K562 (cell line): ENCODE results near the gene CUTA. TPM values are rescaled to one million over a fixed set of nuclear protein-coding genes. Genes with fewer than 3 reads are reported as not detected.

Experiments
- CC2D1A ChIP-seq: fragments of 450-650 bp; IDR thresholded peaks from 2 replicates; pipeline ENCODE4 v1.6.1; 2017; ENCODE audit warnings: mild to moderate bottlenecking
- EHMT2 ChIP-seq: fragments of 450-650 bp; IDR thresholded peaks from 2 replicates; pipeline ENCODE4 v1.6.1; 2018; ENCODE audit warnings: antibody characterized with exemption
- EP400 ChIP-seq: fragments of 450-650 bp; IDR thresholded peaks from 2 replicates; pipeline ENCODE4 v1.6.1; 2017; ENCODE audit warnings: antibody characterized with exemption, mild to moderate bottlenecking, moderate library complexity
- ETV5 ChIP-seq: sonication (generic); formaldehyde crosslinking; IDR thresholded peaks from 2 replicates; pipeline ENCODE4 v1.4.0; 2020; ENCODE audit warnings: low read depth, mild to moderate bottlenecking, missing genetic modification reagents
- MTA2 ChIP-seq: fragments of 450-650 bp; IDR thresholded peaks from 2 replicates; pipeline ENCODE4 v1.6.1; 2016; ENCODE audit warnings: low read depth
- NBN ChIP-seq: fragments of 450-650 bp; IDR thresholded peaks from 2 replicates; pipeline ENCODE4 v1.6.1; 2016; ENCODE audit warnings: low read depth, mild to moderate bottlenecking
- SMAD3 ChIP-seq: fragments of 450-650 bp; formaldehyde crosslinking; conservative IDR thresholded peaks from 2 replicates; pipeline ENCODE4 v1.4.0; 2020; ENCODE audit warnings: mild to moderate bottlenecking
- SOX6 ChIP-seq: fragments of 450-650 bp; IDR thresholded peaks from 2 replicates; pipeline ENCODE4 v1.6.1; 2014; ENCODE audit warnings: mild to moderate bottlenecking
- TARDBP ChIP-seq: fragments of 450-650 bp; IDR thresholded peaks from 2 replicates; pipeline ENCODE4 v1.6.1; 2016
- TOE1 ChIP-seq, 2 experiments: fragments of 450-650 bp in 1 of 2; sonication (generic) in 1 of 2; formaldehyde crosslinking in 1 of 2; IDR thresholded peaks; 2 replicates each; pipeline versions ENCODE4 v1.7.1 to v1.8.0; 2016 to 2022; ENCODE audit warnings: borderline replicate concordance in 2 of 2, mild to moderate bottlenecking in 2 of 2, antibody characterized with exemption in 1 of 2, inconsistent platforms in 1 of 2, low read depth in 1 of 2, missing genetic modification reagents in 1 of 2, moderate library complexity in 1 of 2
- ZBTB40 ChIP-seq, 2 experiments: fragments of 450-650 bp in 1 of 2; sonication (generic) in 1 of 2; formaldehyde crosslinking in 1 of 2; IDR thresholded peaks; 2 replicates each; pipeline versions ENCODE4 v1.7.1 to v1.9.0; 2016 to 2022; ENCODE audit warnings: inconsistent platforms in 1 of 2, mild to moderate bottlenecking in 1 of 2, missing genetic modification reagents in 1 of 2
- polyA plus RNA-seq, 8 experiments: library from polyadenylated mRNA; depleted of rRNA in 4 of 8; stranded (reverse) in 5 of 8; unstranded in 3 of 8; fragments of >200 nt; fragmentation: Nextera tagmentation in 2 of 8; fragmentation: Illumina TruSeq in 1 of 8; extraction: Ambion mirVana in 2 of 8; extraction: Trizol in 1 of 8; gene quantifications; 2 replicates each; pipeline versions ENCODE4 v1.2.1 to v1.2.3, GENCODE V29; 2011 to 2014; ENCODE audit warnings: inconsistent platforms in 1 of 8, missing spikeins in 1 of 8
- total RNA-seq, 7 experiments: library from RNA; depleted of rRNA in 6 of 7; stranded (reverse); fragments of >200 nt in 6 of 7; fragmentation: Illumina TruSeq in 2 of 7; extraction: Trizol in 2 of 7; gene quantifications; 2 replicates each; pipeline versions ENCODE4 v1.2.1 to v1.2.3, GENCODE V29; 2011 to 2021; ENCODE audit warnings: low replicate concordance in 1 of 7

CUTA gene
- total and polyA plus RNA-seq, 9 of the 15 experiments (the other 6 are each of a cell fraction or from before 2014, with no cell fraction given) = 166 to 682 (median 310) TPM

GRCh38 chr6:33417903-33418689 is at the start of gene CUTA (continued):
- peak; percentile 82 for TF ChIP-seq ZBTB40 (IDR thresholded peaks at IDR 0.05)
- no peak for TF ChIP-seq ZBTB40 (CRISPR knock-in tag; IDR thresholded peaks at IDR 0.05)
- TF ChIP-seq ETV5 = peak; percentile 87
- peak; percentile 99 for TF ChIP-seq TOE1 (IDR thresholded peaks at IDR 0.05; ENCODE audit: borderline replicate concordance)
- TF ChIP-seq TOE1 (CRISPR knock-in tag; IDR thresholded peaks at IDR 0.05; ENCODE audit: borderline replicate concordance, low read depth) = no peak
- no peak for TF ChIP-seq EHMT2
- no peak for TF ChIP-seq TARDBP
- peak; percentile 39; the same call in 1 of the 2 replicates for TF ChIP-seq MTA2
- TF ChIP-seq SOX6 = peak; percentile 44; the same call in 1 of the 2 replicates
- peak; percentile 98 for TF ChIP-seq EP400
- TF ChIP-seq CC2D1A = no peak
- TF ChIP-seq SMAD3 (CRISPR knock-in tag) = 0 out of 2 replicates have a peak, but pooled peaks have one; percentile 78
- no peak; the same call in 1 of the 2 replicates for TF ChIP-seq NBN
